ENCODE measurements around the gene SECTM1. TPM values are rescaled to one million over a fixed set of nuclear protein-coding genes. Genes with fewer than 3 reads are reported as not detected.

SECTM1 gene
- total and polyA plus RNA-seq, 9 of the 15 experiments (the other 6 are each of a cell fraction or from before 2014, with no cell fraction given): 0.11 to 0.46 (median 0.18) TPM; not detected in 6

GRCh38 chr17:82287868-82288801 lies 45.4 kb downstream of the SECTM1 start (continued):
- TF ChIP-seq ATF6 (CRISPR knock-in tag; IDR thresholded peaks at IDR 0.05): no peak
- TF ChIP-seq TEAD1 (CRISPR knock-in tag; IDR thresholded peaks at IDR 0.05): peak in 1 of 2 experiments; percentile 27; a peak in 1 of 4 replicates
- no peak; the same call in 1 of the 2 replicates for TF ChIP-seq KAT7 (CRISPR knock-in tag; IDR thresholded peaks at IDR 0.05; ENCODE audit: borderline replicate concordance)
- TF ChIP-seq ZNF445 (CRISPR knock-in tag; IDR thresholded peaks at IDR 0.05; ENCODE audit: low read depth): no peak
- TF ChIP-seq ZFPM2 (CRISPR knock-in tag; IDR thresholded peaks at IDR 0.05): no peak
- peak; percentile 82 for TF ChIP-seq TFE3 (CRISPR knock-in tag; IDR thresholded peaks at IDR 0.05)
- TF ChIP-seq ZBTB9 (CRISPR knock-in tag; IDR thresholded peaks at IDR 0.05): peak; percentile 99
- peak; percentile 73; the same call in 1 of the 2 replicates for TF ChIP-seq GTF2F1 (IDR thresholded peaks at IDR 0.05; ENCODE audit: low read depth, low read length)
- no peak; the same call in 1 of the 2 replicates for TF ChIP-seq ZKSCAN1 (IDR thresholded peaks at IDR 0.05; ENCODE audit: low read depth, low read length)
- TF ChIP-seq ZNF766 (CRISPR knock-in tag; conservative IDR thresholded peaks at IDR 0.05): no peak; the same call in 1 of the 2 replicates
- peak; percentile 39; the same call in 1 of the 2 replicates for TF ChIP-seq FOXP1 (CRISPR knock-in tag; IDR thresholded peaks at IDR 0.05)
- TF ChIP-seq FOXP4 (CRISPR knock-in tag; IDR thresholded peaks at IDR 0.05; ENCODE audit: borderline replicate concordance): peak; percentile 81; the same call in 1 of the 2 replicates
- TF ChIP-seq PCBP2 (IDR thresholded peaks at IDR 0.05; ENCODE audit: low read depth, low read length, poor library complexity, severe bottlenecking): no peak
- TF ChIP-seq ZNF146 (CRISPR knock-in tag; IDR thresholded peaks at IDR 0.05; ENCODE audit: unreplicated experiment): no peak
- TF ChIP-seq POLR3G (IDR thresholded peaks at IDR 0.05; ENCODE audit: extremely low read depth, insufficient read length, insufficient replicate concordance): no peak
- TF ChIP-seq CBFA2T2 (conservative IDR thresholded peaks at IDR 0.05): peak; percentile 97
- TF ChIP-seq ZNF398 (CRISPR knock-in tag; IDR thresholded peaks at IDR 0.05): no peak
